Measurements from ENCODE around the gene MCMBP. TPM values are rescaled to one million over a fixed set of nuclear protein-coding genes. Genes with fewer than 3 reads are reported as not detected.
A peak's percentile ranks its signal among the peaks of the same experiment; 100 is the strongest.

Gene MCMBP
- polyA plus RNA-seq, 10 donors: 37.7 to 53.0 (median 41.6) TPM

DNA sequence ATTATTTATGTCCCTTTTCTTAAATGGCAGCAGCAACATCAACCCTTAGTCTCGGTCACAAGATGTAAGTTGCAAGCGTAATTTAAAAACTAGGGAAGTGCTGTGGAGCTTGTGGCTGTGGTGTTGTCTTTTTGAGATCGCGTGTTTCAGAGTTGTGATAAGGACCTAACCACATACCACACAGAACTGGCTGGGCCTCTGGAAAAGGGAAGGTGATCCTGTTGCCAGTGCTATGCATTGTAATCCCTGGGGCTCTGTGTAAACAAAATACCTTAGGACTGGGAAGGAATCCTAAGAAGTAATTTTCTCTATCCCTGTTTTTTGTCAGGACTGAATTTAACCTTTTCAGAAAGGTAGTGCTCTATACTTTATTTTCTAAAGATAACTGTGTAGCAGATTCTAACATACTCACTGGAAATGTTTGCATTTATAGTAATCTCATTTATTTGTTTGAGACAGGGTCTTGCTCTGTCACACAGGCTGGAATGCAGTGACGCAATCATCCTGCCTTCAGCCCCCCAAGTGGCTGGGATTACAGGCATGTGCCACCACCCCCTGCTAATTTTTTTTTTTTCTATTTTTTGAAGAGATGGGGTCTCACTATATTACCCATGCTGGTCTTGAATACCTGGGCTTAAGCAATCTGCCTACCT lies 86.4 kb downstream of the MCMBP start:
- DNase-seq: peak in 2 of 3 donors; percentile 25 to 26

DNA sequence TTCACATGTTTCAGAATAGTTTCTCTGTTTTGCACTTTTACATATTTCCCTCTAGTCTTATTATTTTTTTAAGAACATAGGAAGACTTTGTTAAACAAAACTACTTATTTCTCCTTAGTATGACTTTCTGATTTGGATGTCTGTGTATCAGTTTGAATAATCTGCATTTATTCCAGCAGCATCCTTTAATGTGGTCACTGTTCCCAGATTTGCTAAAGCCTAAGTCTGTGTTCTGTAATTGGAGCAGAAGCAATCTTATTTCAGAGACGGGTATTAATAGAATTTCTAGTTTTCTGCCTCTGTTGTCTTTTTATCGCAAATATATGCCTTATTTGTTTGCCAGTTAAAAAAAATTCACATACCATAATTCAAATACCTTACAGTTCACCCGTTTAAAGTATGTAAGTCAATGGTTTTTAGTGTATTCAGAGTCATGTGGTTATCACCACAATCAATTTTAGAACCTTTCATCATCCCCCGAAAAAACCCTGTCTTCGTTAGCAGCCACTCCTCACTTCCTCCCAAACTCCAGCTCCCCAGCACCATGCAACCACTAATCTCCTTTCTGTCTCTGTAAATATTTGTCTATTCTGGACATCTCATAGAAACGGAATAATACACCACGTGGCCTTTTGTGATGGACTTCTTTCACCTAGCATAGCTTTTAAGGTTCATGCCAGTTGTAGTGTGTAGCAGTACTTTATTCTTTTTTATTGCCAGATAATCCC lies 88.1 kb downstream of the MCMBP start:
- DNase-seq: no peak

DNA sequence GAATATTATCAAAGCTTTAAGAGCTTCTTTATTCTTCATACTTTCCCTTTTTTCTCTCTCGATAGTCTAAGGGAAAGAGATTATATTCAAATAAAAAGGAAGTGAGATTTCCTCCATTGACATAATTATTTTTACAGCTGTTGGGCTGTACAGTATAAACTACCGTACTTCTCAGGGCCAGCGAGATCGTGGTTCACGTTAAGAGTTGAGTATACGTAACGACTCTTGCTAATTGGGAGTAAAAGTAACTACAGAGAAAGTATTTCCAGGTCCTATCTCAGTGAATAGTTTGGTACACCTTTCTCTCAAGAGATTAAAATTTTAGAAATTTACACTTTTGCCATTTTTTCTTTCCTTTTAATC lies 89.0 kb downstream of the MCMBP start:
- DNase-seq: no peak

GRCh38 chr10:119782981-119783664 lies 89.5 kb downstream of the MCMBP start:
- no peak for DNase-seq

GRCh38 chr10:119781498-119781897 lies 91.1 kb downstream of the MCMBP start:
- no peak for DNase-seq

- DNase-seq: no peak
These were observed 91.7 kb downstream of the MCMBP start for GRCh38 chr10:119780879-119781480.

Other genes starting within 250 kb of the MCMBP start
- gene BAG3, start 221.5 kb downstream of the MCMBP start, polyA plus RNA-seq (ENCODE audit: insufficient read length in 10 of 10): 10 to 100 TPM; 30.9 to 45.0 (median 39.6) TPM
- gene INPP5F, start 146.8 kb downstream of the MCMBP start, polyA plus RNA-seq (ENCODE audit: insufficient read length in 10 of 10): 10 to 100 TPM; 15.0 to 27.2 (median 18.0) TPM
- gene SEC23IP, start 19.9 kb upstream of the MCMBP start, polyA plus RNA-seq (ENCODE audit: insufficient read length in 10 of 10): 10 to 100 TPM; 35.9 to 58.5 (median 46.3) TPM